H9 (cell line): Measurements from ENCODE around the gene ZNF544. TPM values are rescaled to one million over a fixed set of nuclear protein-coding genes. Genes with fewer than 3 reads are reported as not detected.
A peak's percentile ranks its signal among the peaks of the same experiment; 100 is the strongest.

Source experiments
- DNase-seq: peaks from one replicate; pipeline ENCODE4 v3.0.0-alpha.2; 2017
- H2AFZ ChIP-seq: one replicate; pipeline ENCODE4 v1.6.1; 2013; ENCODE audit warnings: mild to moderate bottlenecking, low read length, control low read depth, moderate library complexity
- H2AK5ac ChIP-seq: 2 replicates; pipeline ENCODE4 v1.6.1; 2013; ENCODE audit warnings: low read length, control low read depth, mixed read lengths; ENCODE audit not compliant: insufficient read length
- H2BK120ac ChIP-seq: one replicate; pipeline ENCODE4 v1.6.1; 2013; ENCODE audit warnings: low read depth, mild to moderate bottlenecking, low read length, control low read depth, inconsistent platforms; ENCODE audit not compliant: poor library complexity, severe bottlenecking
- H2BK12ac ChIP-seq: 2 replicates; pipeline ENCODE4 v1.6.1; 2013; ENCODE audit warnings: low read length, control low read depth, mixed read lengths, low read depth; ENCODE audit not compliant: insufficient read length
- H2BK15ac ChIP-seq: 2 replicates; pipeline ENCODE4 v1.6.1; 2013; ENCODE audit warnings: low read depth, low read length, control low read depth
- H2BK20ac ChIP-seq: one replicate; pipeline ENCODE4 v1.6.1; 2013; ENCODE audit warnings: low read depth, mild to moderate bottlenecking, low read length, control low read depth, inconsistent platforms; ENCODE audit not compliant: poor library complexity, severe bottlenecking
- H2BK5ac ChIP-seq: 2 replicates; pipeline ENCODE4 v1.6.1; 2013; ENCODE audit warnings: low read length, control low read depth, mixed read lengths; ENCODE audit not compliant: insufficient read length
- H3K14ac ChIP-seq: 2 replicates; pipeline ENCODE4 v1.6.1; 2013; ENCODE audit warnings: low read length, control low read depth; ENCODE audit not compliant: insufficient read depth
- H3K18ac ChIP-seq: 2 replicates; pipeline ENCODE4 v1.6.1; 2013; ENCODE audit warnings: low read depth, mild to moderate bottlenecking, mixed read lengths, low read length, control low read depth; ENCODE audit not compliant: insufficient read length
- H3K23ac ChIP-seq: 2 replicates; pipeline ENCODE4 v1.6.1; 2013; ENCODE audit warnings: low read length, control low read depth, mixed read lengths, low read depth; ENCODE audit not compliant: insufficient read length
- H3K23me2 ChIP-seq: 2 replicates; pipeline ENCODE4 v1.6.1; 2013; ENCODE audit warnings: low read depth, mild to moderate bottlenecking, mixed read lengths, low read length, control low read depth; ENCODE audit not compliant: insufficient read length, poor library complexity, severe bottlenecking
- H3K27ac ChIP-seq: 2 replicates; pipeline ENCODE4 v1.5.1; 2013; ENCODE audit warnings: low read length, control low read depth, mixed read lengths, low read depth; ENCODE audit not compliant: insufficient read length
- H3K27me3 ChIP-seq: 2 replicates; pipeline ENCODE4 v1.6.1; 2013; ENCODE audit warnings: low read length, control low read depth, inconsistent platforms; ENCODE audit not compliant: insufficient read depth
- H3K4ac ChIP-seq: 2 replicates; pipeline ENCODE4 v1.6.1; 2013; ENCODE audit warnings: low read depth, mild to moderate bottlenecking, control low read depth, inconsistent platforms, low read length, moderate library complexity
- H3K4me1 ChIP-seq: 2 replicates; pipeline ENCODE4 v1.6.1; 2013; ENCODE audit warnings: low read length, control low read depth, inconsistent platforms; ENCODE audit not compliant: insufficient read depth
- H3K4me2 ChIP-seq: 2 replicates; pipeline ENCODE4 v1.6.1; 2013; ENCODE audit warnings: low read length, control low read depth, mixed read lengths; ENCODE audit not compliant: insufficient read length, insufficient read depth
- H3K56ac ChIP-seq: 2 replicates; pipeline ENCODE4 v1.6.1; 2013; ENCODE audit warnings: low read depth, mild to moderate bottlenecking, mixed read lengths, low read length, control low read depth; ENCODE audit not compliant: insufficient read length
- H3K79me1 ChIP-seq: 2 replicates; pipeline ENCODE4 v1.6.1; 2013; ENCODE audit warnings: low read depth, mild to moderate bottlenecking, moderate library complexity, low read length, control low read depth, inconsistent platforms; ENCODE audit not compliant: insufficient read depth, poor library complexity, severe bottlenecking
- H3K79me2 ChIP-seq: 2 replicates; pipeline ENCODE4 v1.6.1; 2013; ENCODE audit warnings: low read length, control low read depth, inconsistent platforms; ENCODE audit not compliant: insufficient read depth
- H3K9ac ChIP-seq: 2 replicates; pipeline ENCODE4 v1.6.1; 2013; ENCODE audit warnings: low read length, control low read depth, mixed read lengths; ENCODE audit not compliant: insufficient read length; ENCODE audit errors: extremely low read depth
- H3K9me3 ChIP-seq: one replicate; pipeline ENCODE4 v1.6.1; 2013; ENCODE audit warnings: low read depth, low read length, inconsistent platforms; ENCODE audit not compliant: control insufficient read depth
- H3T11ph ChIP-seq: one replicate; pipeline ENCODE4 v1.6.1; 2013; ENCODE audit warnings: mild to moderate bottlenecking, low read length, control low read depth, inconsistent platforms
- H4K20me1 ChIP-seq: one replicate; pipeline ENCODE4 v1.6.1; 2013; ENCODE audit not compliant: control insufficient read depth, insufficient read length, insufficient read depth
- H4K5ac ChIP-seq: 2 replicates; pipeline ENCODE4 v1.6.1; 2013; ENCODE audit warnings: low read depth, mild to moderate bottlenecking, mixed read lengths, low read length, control low read depth; ENCODE audit not compliant: insufficient read length
- H4K8ac ChIP-seq: replicated peaks from 2 replicates; pipeline ENCODE4 v1.6.1; 2013; ENCODE audit warnings: low read length, control low read depth, mixed read lengths, low read depth; ENCODE audit not compliant: insufficient read length
- H4K91ac ChIP-seq: 2 replicates; pipeline ENCODE4 v1.6.1; 2013; ENCODE audit warnings: low read depth, mild to moderate bottlenecking, moderate library complexity, mixed read lengths, low read length, control low read depth; ENCODE audit not compliant: insufficient read length
- H3K27ac Mint-ChIP-seq, 3 experiments: 2 replicates in 2 of 3; 3 replicates in 1 of 3; pipeline ENCODE4 v1.8.0; 2020 to 2021; ENCODE audit warnings: mixed read lengths in 3 of 3, mild to moderate bottlenecking in 1 of 3, moderate library complexity in 1 of 3
- H3K27me3 Mint-ChIP-seq: 2 replicates; pipeline ENCODE4 v1.8.0; 2021; ENCODE audit warnings: low read depth, mild to moderate bottlenecking, moderate library complexity, mixed read lengths
- H3K36me3 Mint-ChIP-seq, 3 experiments: 2 replicates in 2 of 3; 3 replicates in 1 of 3; pipeline ENCODE4 v1.8.0; 2020 to 2021; ENCODE audit warnings: low read depth in 3 of 3, mixed read lengths in 3 of 3; ENCODE audit not compliant: insufficient read depth in 1 of 3
- H3K4me1 Mint-ChIP-seq, 2 experiments: 2 replicates each; pipeline ENCODE4 v1.8.0; 2020; ENCODE audit warnings: mixed read lengths in 2 of 2
- H3K4me3 Mint-ChIP-seq, 2 experiments: 2 replicates in 1 of 2; 3 replicates in 1 of 2; pipeline ENCODE4 v1.8.0; 2020 to 2021; ENCODE audit warnings: mild to moderate bottlenecking in 2 of 2, mixed read lengths in 2 of 2, moderate library complexity in 1 of 2
- H3K9me3 Mint-ChIP-seq, 2 experiments: 2 replicates in 1 of 2; 3 replicates in 1 of 2; pipeline ENCODE4 v1.8.0; 2020; ENCODE audit warnings: mild to moderate bottlenecking in 2 of 2, mixed read lengths in 2 of 2, moderate library complexity in 1 of 2
- CTCF ChIP-seq: fragments of 200-600 bp; sonication (generic); conservative IDR thresholded peaks from 3 replicates; pipeline ENCODE4 v1.8.0; 2021; ENCODE audit warnings: antibody characterized with exemption, mild to moderate bottlenecking
- WGBS: extraction: QIAGEN DNeasy Blood & Tissue Kit; methylation state at CpG from one replicate; pipeline ENCODE4 v1.1.7; 2013; ENCODE audit warnings: missing lambda C conversion rate, low lambda C conversion rate, mixed read lengths; ENCODE audit not compliant: insufficient read length; ENCODE audit errors: extremely low coverage; 5-methylcytosine and 5-hydroxymethylcytosine counted together
- total RNA-seq: library from RNA; stranded (reverse); gene quantifications from 2 replicates; pipeline ENCODE4 v1.2.1, GENCODE V29; 2021

ZNF544 gene
- total RNA-seq, 1 experiment from 2014 or later: 97.2 TPM

- H2BK120ac ChIP-seq: no peak overlapping the region
- Mint-ChIP-seq H3K4me1 (peaks cover 20 to 21% of the 10 kb centered on the region in 2 experiments), H3K4me3 (peak overlapping the region; percentile 90 to 91), H3K9me3 (peaks cover 8 to 30% of the 10 kb centered on the region in 2 experiments), H3K36me3 (peaks cover 36 to 41% (median 38%) of the 10 kb centered on the region in 3 experiments), H3K27me3 (peaks cover 6% of the 10 kb centered on the region), H3K27ac (peak overlapping the region; percentile 94 to 99 (median 97))
- no peaks in the 10 kb centered on the region for H3K9me3 ChIP-seq
- no peak overlapping the region for H4K8ac ChIP-seq
- no peak overlapping the region for H3K56ac ChIP-seq
- WGBS: no CpG with 5 or more reads among the region's 23 CpGs
- H3K79me1 ChIP-seq: peaks cover 15% of the 10 kb centered on the region
- no peak overlapping the region for H4K5ac ChIP-seq
- peaks cover 2% of the 10 kb centered on the region; the same call in 1 of the 2 replicates for H3K4me1 ChIP-seq
- H3K23ac ChIP-seq: no peak overlapping the region
- H3K4ac ChIP-seq: no peak overlapping the region
- H2BK20ac ChIP-seq: no peak overlapping the region
- DNase-seq: no peak
- H3K27me3 ChIP-seq: no peaks in the 10 kb centered on the region
- no peak for TF ChIP-seq CTCF
- no peak overlapping the region for H2AFZ ChIP-seq
- peak overlapping the region; percentile 94 for H3K9ac ChIP-seq
- peak overlapping the region; percentile 93 for H3K18ac ChIP-seq
- no peak overlapping the region for H2BK5ac ChIP-seq
- H2BK12ac ChIP-seq: no peak overlapping the region
- no peaks in the 10 kb centered on the region for H4K20me1 ChIP-seq
- no peak overlapping the region for H4K91ac ChIP-seq
- no peak overlapping the region for H2BK15ac ChIP-seq
- peak overlapping the region; percentile 96 for H3K4me2 ChIP-seq
- no peak overlapping the region for H3K27ac ChIP-seq
- H3T11ph ChIP-seq: no peak overlapping the region
- H3K79me2 ChIP-seq: peaks cover 12% of the 10 kb centered on the region; the same call in 1 of the 2 replicates
- peak overlapping the region; percentile 83; the same call in 1 of the 2 replicates for H3K14ac ChIP-seq
- no peak overlapping the region for H2AK5ac ChIP-seq
- peaks cover 11% of the 10 kb centered on the region for H3K23me2 ChIP-seq
Observed at GRCh38 chr19:58227964-58228584, 640 bp upstream of the ZNF544 start.
